ENCODE results near the gene EP300. TPM values are rescaled to one million over a fixed set of nuclear protein-coding genes. Genes with fewer than 3 reads are reported as not detected.

The EP300 gene
- total RNA-seq, 1 donor from 2014 or later, result 124 TPM

DNA sequence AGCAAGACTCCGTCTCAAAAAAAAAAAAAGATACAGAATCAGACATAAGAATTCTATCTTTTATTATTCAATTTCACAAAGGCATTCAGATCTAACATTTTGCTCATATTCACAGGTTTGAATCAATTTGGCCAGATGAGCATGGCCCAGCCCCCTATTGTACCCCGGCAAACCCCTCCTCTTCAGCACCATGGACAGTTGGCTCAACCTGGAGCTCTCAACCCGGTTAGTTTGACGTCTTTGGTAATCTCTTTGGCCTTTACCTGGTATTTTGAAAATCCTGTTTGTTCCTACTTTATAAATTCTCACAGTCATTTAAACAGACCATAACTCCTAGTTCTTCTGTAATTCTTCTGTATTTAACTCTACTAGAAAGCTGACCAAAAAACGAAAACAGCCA is 55.3 kb downstream of the EP300 start:
- H3K36me3 Mint-ChIP-seq, result peaks cover 57% of the 10 kb centered on the region
- TF ChIP-seq, protein P1, sequence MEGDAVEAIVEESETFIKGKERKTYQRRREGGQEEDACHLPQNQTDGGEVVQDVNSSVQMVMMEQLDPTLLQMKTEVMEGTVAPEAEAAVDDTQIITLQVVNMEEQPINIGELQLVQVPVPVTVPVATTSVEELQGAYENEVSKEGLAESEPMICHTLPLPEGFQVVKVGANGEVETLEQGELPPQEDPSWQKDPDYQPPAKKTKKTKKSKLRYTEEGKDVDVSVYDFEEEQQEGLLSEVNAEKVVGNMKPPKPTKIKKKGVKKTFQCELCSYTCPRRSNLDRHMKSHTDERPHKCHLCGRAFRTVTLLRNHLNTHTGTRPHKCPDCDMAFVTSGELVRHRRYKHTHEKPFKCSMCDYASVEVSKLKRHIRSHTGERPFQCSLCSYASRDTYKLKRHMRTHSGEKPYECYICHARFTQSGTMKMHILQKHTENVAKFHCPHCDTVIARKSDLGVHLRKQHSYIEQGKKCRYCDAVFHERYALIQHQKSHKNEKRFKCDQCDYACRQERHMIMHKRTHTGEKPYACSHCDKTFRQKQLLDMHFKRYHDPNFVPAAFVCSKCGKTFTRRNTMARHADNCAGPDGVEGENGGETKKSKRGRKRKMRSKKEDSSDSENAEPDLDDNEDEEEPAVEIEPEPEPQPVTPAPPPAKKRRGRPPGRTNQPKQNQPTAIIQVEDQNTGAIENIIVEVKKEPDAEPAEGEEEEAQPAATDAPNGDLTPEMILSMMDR (IDR thresholded peaks at IDR 0.05; ENCODE audit: unreplicated experiment), result no peak
- no peaks in the 10 kb centered on the region for H3K9me3 Mint-ChIP-seq
- H3K27ac Mint-ChIP-seq, result no peak overlapping the region
- no peaks in the 10 kb centered on the region for H3K27me3 Mint-ChIP-seq (ENCODE audit: low read depth)
- H3K4me3 Mint-ChIP-seq, result no peak overlapping the region
- no peak for DNase-seq (ENCODE audit: low spot score in 2 of 2, unreplicated experiment in 2 of 2)
- H3K4me1 Mint-ChIP-seq, result no peaks in the 10 kb centered on the region

DNA sequence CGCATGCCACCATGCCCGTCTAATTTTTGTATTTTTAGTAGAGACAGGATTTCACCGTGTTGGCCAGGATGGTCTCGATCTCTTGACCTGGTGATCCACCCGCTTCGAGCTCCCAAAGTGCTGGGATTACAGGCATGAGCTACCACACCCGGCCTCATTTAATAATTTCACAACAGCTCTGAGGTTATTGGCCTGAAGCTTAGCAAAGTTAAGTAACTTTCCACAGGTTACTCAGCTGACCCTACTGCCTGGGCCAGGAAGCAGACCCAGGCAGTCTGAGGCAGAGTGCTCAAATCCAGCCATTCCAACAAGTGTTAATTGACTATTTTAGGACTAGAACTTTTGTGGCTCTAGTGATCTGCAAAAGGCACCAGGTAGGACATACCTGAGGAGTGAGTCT is 60.5 kb downstream of the EP300 start:
- no peaks in the 10 kb centered on the region for H3K27me3 Mint-ChIP-seq (ENCODE audit: low read depth)
- TF ChIP-seq, protein P1 (IDR thresholded peaks at IDR 0.05; ENCODE audit: unreplicated experiment), result no peak
- peaks cover 61% of the 10 kb centered on the region for H3K36me3 Mint-ChIP-seq
- no peaks in the 10 kb centered on the region for H3K9me3 Mint-ChIP-seq
- no peak overlapping the region for H3K27ac Mint-ChIP-seq
- no peak for DNase-seq (ENCODE audit: low spot score in 2 of 2, unreplicated experiment in 2 of 2)
- no peak overlapping the region for H3K4me3 Mint-ChIP-seq
- no peaks in the 10 kb centered on the region for H3K4me1 Mint-ChIP-seq

DNA sequence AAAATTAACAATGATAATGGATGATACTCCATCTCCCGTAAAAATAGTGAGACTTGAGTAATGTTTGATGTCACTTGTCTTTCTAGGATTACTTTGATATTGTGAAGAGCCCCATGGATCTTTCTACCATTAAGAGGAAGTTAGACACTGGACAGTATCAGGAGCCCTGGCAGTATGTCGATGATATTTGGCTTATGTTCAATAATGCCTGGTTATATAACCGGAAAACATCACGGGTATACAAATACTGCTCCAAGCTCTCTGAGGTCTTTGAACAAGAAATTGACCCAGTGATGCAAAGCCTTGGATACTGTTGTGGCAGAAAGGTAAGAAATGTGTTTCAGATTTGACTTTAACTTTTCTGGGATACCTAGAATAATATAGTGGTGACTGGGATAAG is 64.7 kb downstream of the EP300 start:
- DNase-seq (ENCODE audit: low spot score in 2 of 2, unreplicated experiment in 2 of 2), result no peak
- Mint-ChIP-seq H3K4me3 (no peak overlapping the region), H3K27me3 (ENCODE audit: low read depth) (no peaks in the 10 kb centered on the region), H3K27ac (no peak overlapping the region), H3K4me1 (no peaks in the 10 kb centered on the region), H3K9me3 (no peaks in the 10 kb centered on the region), H3K36me3 (peaks cover 54% of the 10 kb centered on the region)
- TF ChIP-seq, protein P1 (IDR thresholded peaks at IDR 0.05; ENCODE audit: unreplicated experiment), result no peak

DNA sequence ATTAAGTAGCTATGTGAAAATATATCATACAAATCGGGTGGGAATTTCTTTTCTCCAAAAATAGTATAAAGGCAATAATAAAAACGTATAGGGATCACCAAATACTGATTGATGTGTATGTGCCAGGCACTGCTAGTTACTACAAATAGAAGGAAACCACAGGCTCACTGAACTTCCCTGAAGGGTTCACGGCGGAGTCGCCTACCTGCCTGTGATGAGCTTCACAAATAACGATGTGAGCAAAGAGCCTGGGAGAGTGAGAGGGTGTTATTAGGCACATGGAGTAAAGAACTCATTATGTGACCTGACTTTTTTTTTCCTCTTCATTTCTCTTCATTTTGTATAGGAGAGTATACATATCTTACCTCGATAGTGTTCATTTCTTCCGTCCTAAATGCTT is 76.8 kb downstream of the EP300 start:
- Mint-ChIP-seq H3K27ac (peak overlapping the region; percentile 22), H3K36me3 (peaks cover 49% of the 10 kb centered on the region), H3K9me3 (no peaks in the 10 kb centered on the region), H3K4me3 (no peak overlapping the region), H3K27me3 (ENCODE audit: low read depth) (no peaks in the 10 kb centered on the region), H3K4me1 (peaks cover 10% of the 10 kb centered on the region)
- DNase-seq (ENCODE audit: low spot score in 2 of 2, unreplicated experiment in 2 of 2), result no peak
- TF ChIP-seq, protein P1 (IDR thresholded peaks at IDR 0.05; ENCODE audit: unreplicated experiment), result no peak

DNA sequence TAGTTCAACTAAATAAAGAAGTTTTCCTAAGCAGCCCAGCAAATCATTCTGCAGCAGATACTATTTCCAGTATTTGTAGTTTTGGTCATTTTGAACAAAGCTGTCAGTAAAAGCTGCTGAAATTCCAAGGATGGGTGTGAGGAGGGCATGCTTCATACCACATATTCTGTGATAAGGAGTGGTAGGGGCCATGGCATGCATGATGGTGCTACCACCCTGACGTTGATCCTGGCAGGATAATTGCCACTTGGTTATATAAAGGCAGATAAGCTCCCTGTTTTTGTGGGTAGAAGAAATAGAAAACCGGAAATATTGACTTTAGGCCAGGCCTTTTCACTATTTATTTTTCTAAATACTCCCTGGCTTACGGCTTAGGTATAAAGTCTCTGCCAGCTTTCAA is 79.6 kb downstream of the EP300 start:
- H3K27me3 Mint-ChIP-seq (ENCODE audit: low read depth), result no peaks in the 10 kb centered on the region
- no peak overlapping the region for H3K4me3 Mint-ChIP-seq
- H3K9me3 Mint-ChIP-seq, result no peaks in the 10 kb centered on the region
- H3K36me3 Mint-ChIP-seq, result peaks cover 44% of the 10 kb centered on the region
- TF ChIP-seq, protein P1 (IDR thresholded peaks at IDR 0.05; ENCODE audit: unreplicated experiment), result no peak
- peaks cover 10% of the 10 kb centered on the region for H3K4me1 Mint-ChIP-seq
- H3K27ac Mint-ChIP-seq, result peak overlapping the region; percentile 21
- DNase-seq (ENCODE audit: low spot score in 2 of 2, unreplicated experiment in 2 of 2), result no peak

DNA sequence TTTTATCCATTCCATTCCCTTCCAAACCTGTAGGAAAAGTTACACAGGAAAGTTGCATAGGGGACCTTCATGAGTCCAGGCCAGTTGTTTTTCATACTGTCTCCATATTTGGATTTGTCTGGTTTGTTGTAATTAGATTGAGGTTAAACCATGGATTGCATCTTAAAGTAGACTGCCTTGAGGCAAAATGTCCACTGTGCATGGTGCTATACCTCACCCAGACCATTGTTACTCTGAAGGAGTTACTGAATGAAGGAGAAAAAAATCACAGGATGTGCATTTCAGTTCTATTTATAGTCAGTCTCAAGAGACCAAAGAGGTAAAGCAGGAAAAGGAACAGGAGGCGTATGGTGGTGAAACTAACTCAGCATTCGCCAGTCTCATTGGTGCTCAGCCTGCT is 83.2 kb downstream of the EP300 start:
- H3K9me3 Mint-ChIP-seq, result no peaks in the 10 kb centered on the region
- H3K4me3 Mint-ChIP-seq, result no peak overlapping the region
- no peaks in the 10 kb centered on the region for H3K27me3 Mint-ChIP-seq (ENCODE audit: low read depth)
- no peaks in the 10 kb centered on the region for H3K4me1 Mint-ChIP-seq
- H3K36me3 Mint-ChIP-seq, result peaks cover 36% of the 10 kb centered on the region
- no peak overlapping the region for H3K27ac Mint-ChIP-seq
- TF ChIP-seq, protein P1 (IDR thresholded peaks at IDR 0.05; ENCODE audit: unreplicated experiment), result no peak
- no peak for DNase-seq (ENCODE audit: low spot score in 2 of 2, unreplicated experiment in 2 of 2)

All from mesothelial cell of epicardium (in vitro differentiated cells).